Measurements from ENCODE around the gene PTPRN2. TPM values are rescaled to one million over a fixed set of nuclear protein-coding genes. Genes with fewer than 3 reads are reported as not detected.

The PTPRN2 gene
- total RNA-seq, 1 experiment from 2014 or later = 2.1 TPM

DNA sequence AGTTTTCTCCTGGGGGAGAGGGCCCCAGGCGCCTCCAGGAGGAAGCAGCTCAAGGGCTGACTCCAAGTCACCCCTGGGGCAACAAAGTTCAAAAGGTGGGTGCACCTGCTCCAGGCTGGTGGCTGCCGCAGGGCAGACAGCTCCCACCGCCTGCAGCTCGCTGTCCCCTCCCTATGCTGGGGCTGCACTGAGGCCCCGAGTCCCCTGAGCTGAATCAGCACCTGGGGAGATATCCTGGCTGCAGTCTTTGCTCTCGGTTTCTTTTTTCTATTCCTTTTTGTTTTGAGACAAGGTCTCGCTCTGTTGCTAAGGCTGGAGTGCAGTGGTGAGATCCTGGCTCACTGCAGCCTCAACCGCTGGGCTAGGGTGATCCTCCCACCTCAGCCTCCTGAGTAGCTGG lies 1067.4 kb downstream of the PTPRN2 start:
- ATAC-seq (no peak), DNase-seq (ENCODE audit: low read depth, low spot score) (no peak)
- no peaks in the 10 kb centered on the region for H4K20me1 ChIP-seq (ENCODE audit: insufficient read depth)
- H3K27ac ChIP-seq (ENCODE audit: low read depth, low read length) = no peak overlapping the region
- intact Hi-C loops (cut with micrococcal nuclease) = no loop called here
- no peaks in the 10 kb centered on the region for H3K79me2 ChIP-seq (ENCODE audit: insufficient read depth, low read length)
- no peaks in the 10 kb centered on the region for H3K9me2 ChIP-seq (ENCODE audit: insufficient read depth)
- TF ChIP-seq POLR2AphosphoS5 (IDR thresholded peaks at IDR 0.05; ENCODE audit: low read depth, low read length) (no peak), FOSL1 (IDR thresholded peaks at IDR 0.05; ENCODE audit: low read depth) (no peak), SRF (IDR thresholded peaks at IDR 0.05; ENCODE audit: low read depth) (no peak), POLR2A (IDR thresholded peaks at IDR 0.05; ENCODE audit: borderline replicate concordance, extremely low read depth, insufficient read depth, insufficient read length) (no peak), RAD21 (IDR thresholded peaks at IDR 0.05; ENCODE audit: low read depth) (no peak), EGR1 (IDR thresholded peaks at IDR 0.05; ENCODE audit: low read depth) (no peak), TCF7L2 (IDR thresholded peaks at IDR 0.05; ENCODE audit: borderline replicate concordance, extremely low read depth, insufficient read depth, insufficient read length) (no peak), JUND (IDR thresholded peaks at IDR 0.05) (no peak), SP1 (IDR thresholded peaks at IDR 0.05; ENCODE audit: low read depth) (no peak), ZNF274 (IDR thresholded peaks at IDR 0.05; ENCODE audit: low read depth, low read length) (no peak)
- TF ChIP-seq, protein P1, sequence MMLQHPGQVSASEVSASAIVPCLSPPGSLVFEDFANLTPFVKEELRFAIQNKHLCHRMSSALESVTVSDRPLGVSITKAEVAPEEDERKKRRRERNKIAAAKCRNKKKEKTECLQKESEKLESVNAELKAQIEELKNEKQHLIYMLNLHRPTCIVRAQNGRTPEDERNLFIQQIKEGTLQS (IDR thresholded peaks at IDR 0.05) = no peak
- TF ChIP-seq, protein P2, sequence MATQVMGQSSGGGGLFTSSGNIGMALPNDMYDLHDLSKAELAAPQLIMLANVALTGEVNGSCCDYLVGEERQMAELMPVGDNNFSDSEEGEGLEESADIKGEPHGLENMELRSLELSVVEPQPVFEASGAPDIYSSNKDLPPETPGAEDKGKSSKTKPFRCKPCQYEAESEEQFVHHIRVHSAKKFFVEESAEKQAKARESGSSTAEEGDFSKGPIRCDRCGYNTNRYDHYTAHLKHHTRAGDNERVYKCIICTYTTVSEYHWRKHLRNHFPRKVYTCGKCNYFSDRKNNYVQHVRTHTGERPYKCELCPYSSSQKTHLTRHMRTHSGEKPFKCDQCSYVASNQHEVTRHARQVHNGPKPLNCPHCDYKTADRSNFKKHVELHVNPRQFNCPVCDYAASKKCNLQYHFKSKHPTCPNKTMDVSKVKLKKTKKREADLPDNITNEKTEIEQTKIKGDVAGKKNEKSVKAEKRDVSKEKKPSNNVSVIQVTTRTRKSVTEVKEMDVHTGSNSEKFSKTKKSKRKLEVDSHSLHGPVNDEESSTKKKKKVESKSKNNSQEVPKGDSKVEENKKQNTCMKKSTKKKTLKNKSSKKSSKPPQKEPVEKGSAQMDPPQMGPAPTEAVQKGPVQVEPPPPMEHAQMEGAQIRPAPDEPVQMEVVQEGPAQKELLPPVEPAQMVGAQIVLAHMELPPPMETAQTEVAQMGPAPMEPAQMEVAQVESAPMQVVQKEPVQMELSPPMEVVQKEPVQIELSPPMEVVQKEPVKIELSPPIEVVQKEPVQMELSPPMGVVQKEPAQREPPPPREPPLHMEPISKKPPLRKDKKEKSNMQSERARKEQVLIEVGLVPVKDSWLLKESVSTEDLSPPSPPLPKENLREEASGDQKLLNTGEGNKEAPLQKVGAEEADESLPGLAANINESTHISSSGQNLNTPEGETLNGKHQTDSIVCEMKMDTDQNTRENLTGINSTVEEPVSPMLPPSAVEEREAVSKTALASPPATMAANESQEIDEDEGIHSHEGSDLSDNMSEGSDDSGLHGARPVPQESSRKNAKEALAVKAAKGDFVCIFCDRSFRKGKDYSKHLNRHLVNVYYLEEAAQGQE (IDR thresholded peaks at IDR 0.05; ENCODE audit: low read depth) = no peak
- TF ChIP-seq, protein P3, sequence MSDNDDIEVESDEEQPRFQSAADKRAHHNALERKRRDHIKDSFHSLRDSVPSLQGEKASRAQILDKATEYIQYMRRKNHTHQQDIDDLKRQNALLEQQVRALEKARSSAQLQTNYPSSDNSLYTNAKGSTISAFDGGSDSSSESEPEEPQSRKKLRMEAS (IDR thresholded peaks at IDR 0.05) = no peak
- TF ChIP-seq, protein P4, sequence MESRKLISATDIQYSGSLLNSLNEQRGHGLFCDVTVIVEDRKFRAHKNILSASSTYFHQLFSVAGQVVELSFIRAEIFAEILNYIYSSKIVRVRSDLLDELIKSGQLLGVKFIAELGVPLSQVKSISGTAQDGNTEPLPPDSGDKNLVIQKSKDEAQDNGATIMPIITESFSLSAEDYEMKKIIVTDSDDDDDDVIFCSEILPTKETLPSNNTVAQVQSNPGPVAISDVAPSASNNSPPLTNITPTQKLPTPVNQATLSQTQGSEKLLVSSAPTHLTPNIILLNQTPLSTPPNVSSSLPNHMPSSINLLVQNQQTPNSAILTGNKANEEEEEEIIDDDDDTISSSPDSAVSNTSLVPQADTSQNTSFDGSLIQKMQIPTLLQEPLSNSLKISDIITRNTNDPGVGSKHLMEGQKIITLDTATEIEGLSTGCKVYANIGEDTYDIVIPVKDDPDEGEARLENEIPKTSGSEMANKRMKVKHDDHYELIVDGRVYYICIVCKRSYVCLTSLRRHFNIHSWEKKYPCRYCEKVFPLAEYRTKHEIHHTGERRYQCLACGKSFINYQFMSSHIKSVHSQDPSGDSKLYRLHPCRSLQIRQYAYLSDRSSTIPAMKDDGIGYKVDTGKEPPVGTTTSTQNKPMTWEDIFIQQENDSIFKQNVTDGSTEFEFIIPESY (IDR thresholded peaks at IDR 0.05; ENCODE audit: extremely low read depth, insufficient replicate concordance, low read length) = no peak
- no peak overlapping the region for H3K4me2 ChIP-seq (ENCODE audit: low read length)
- CTCF ChIA-PET = no interaction called here
- H3K36me3 ChIP-seq (ENCODE audit: control insufficient read depth in 1 of 2, insufficient read depth in 2 of 2, low read length in 2 of 2) = no peaks in the 10 kb centered on the region
- no peaks in the 10 kb centered on the region for H3K9me3 ChIP-seq (ENCODE audit: control insufficient read depth in 1 of 2, insufficient read depth in 1 of 2, low read depth in 1 of 2, low read length in 2 of 2)
- no TSS peak for BruUV-seq (replicated peaks)
- H3K4me1 ChIP-seq (ENCODE audit: control insufficient read depth in 1 of 2, insufficient read depth in 2 of 2, low read length in 2 of 2) = peaks cover 5 to 7% of the 10 kb centered on the region in 2 experiments; a peak in 2 of 4 replicates
- RAD21 ChIA-PET (ENCODE audit: low non-redundant PET in 1 of 2, low total read pairs in 2 of 2, uncharacterized antibody in 2 of 2, unreplicated experiment in 2 of 2) = no interaction called here
- no peak overlapping the region for H2AFZ ChIP-seq (ENCODE audit: low read depth, low read length, poor library complexity, severe bottlenecking)
- no peak overlapping the region for H3K4me3 ChIP-seq (replicated peaks in 1 of 2; ENCODE audit: low read depth in 1 of 2, low read length in 2 of 2)
- H3K27me3 ChIP-seq (ENCODE audit: insufficient read depth, low read length) = no peaks in the 10 kb centered on the region
- H3K9ac ChIP-seq (ENCODE audit: low read length) = no peak overlapping the region
- POLR2A ChIA-PET = no interaction called here
